HL-60 (cell line): ENCODE measurements around the gene ALDH1A2.

Experiments
- DNase-seq, 2 experiments: peaks; one replicate each; pipeline ENCODE4 v3.0.0-alpha.2; 2010 to 2020; ENCODE audit warnings: low read depth in 1 of 2, low spot score in 1 of 2
- H3K27ac ChIP-seq: fragments of 250-450 bp; sonication (Bioruptor Pico); replicated peaks from 2 replicates; pipeline ENCODE4 v1.5.1; 2020; ENCODE audit warnings: mild to moderate bottlenecking, moderate library complexity
- H3K27me3 ChIP-seq: fragments of 250-450 bp; sonication (Bioruptor Pico); 2 replicates; pipeline ENCODE4 v1.5.1; 2021; ENCODE audit warnings: mild to moderate bottlenecking, moderate library complexity; ENCODE audit not compliant: insufficient read depth, poor library complexity, severe bottlenecking
- H3K4me3 ChIP-seq: replicated peaks from 2 replicates; pipeline ENCODE4 v1.5.1; 2011; ENCODE audit warnings: mild to moderate bottlenecking, control low read depth, low read length; ENCODE audit not compliant: insufficient read depth
- GABPA ChIP-seq: IDR thresholded peaks from 2 replicates; pipeline ENCODE4 v1.6.1; 2012; ENCODE audit warnings: low read depth
- POLR2AphosphoS5 ChIP-seq: IDR thresholded peaks from 2 replicates; pipeline ENCODE4 v1.6.1; 2012; ENCODE audit warnings: low read depth
- SPI1 ChIP-seq: IDR thresholded peaks from 2 replicates; pipeline ENCODE4 v1.6.1; 2012; ENCODE audit warnings: low read depth, mild to moderate bottlenecking, borderline replicate concordance
- TF ChIP-seq, protein P1 (sequence below): IDR thresholded peaks from one replicate; pipeline ENCODE4 v1.5.1; 2011; ENCODE audit warnings: low read length, control low read depth, inconsistent platforms; ENCODE audit not compliant: insufficient read depth
- TF ChIP-seq, protein P2 (sequence below): IDR thresholded peaks from 2 replicates; pipeline ENCODE4 v1.6.1; 2012; ENCODE audit warnings: low read depth; ENCODE audit not compliant: insufficient replicate concordance

The ALDH1A2 gene

DNA sequence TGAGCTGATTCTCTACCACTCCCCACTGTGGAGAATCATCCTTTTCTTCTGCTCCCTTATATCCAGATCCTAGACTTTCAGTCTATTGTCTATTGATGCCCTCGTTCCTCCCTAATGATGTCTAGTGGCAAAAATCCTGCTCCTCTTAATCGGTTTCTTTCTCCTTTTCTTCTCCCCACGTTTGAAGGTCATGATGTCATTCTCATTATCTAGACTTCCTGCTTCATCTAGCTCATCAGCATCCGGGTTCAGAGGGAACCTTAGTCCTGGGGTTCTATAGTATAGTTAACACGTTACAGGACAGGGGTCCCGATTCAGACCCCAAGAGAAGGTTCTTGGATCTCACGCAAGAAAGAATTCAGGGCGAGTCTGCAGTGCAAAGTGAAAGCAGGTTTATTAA lies 14.9 kb upstream of the ALDH1A2 start:
- DNase-seq, result no peak
- no peak overlapping the region for H3K27ac ChIP-seq
- TF ChIP-seq SPI1, result no peak
- TF ChIP-seq, protein P1, sequence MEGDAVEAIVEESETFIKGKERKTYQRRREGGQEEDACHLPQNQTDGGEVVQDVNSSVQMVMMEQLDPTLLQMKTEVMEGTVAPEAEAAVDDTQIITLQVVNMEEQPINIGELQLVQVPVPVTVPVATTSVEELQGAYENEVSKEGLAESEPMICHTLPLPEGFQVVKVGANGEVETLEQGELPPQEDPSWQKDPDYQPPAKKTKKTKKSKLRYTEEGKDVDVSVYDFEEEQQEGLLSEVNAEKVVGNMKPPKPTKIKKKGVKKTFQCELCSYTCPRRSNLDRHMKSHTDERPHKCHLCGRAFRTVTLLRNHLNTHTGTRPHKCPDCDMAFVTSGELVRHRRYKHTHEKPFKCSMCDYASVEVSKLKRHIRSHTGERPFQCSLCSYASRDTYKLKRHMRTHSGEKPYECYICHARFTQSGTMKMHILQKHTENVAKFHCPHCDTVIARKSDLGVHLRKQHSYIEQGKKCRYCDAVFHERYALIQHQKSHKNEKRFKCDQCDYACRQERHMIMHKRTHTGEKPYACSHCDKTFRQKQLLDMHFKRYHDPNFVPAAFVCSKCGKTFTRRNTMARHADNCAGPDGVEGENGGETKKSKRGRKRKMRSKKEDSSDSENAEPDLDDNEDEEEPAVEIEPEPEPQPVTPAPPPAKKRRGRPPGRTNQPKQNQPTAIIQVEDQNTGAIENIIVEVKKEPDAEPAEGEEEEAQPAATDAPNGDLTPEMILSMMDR, result no peak
- no peak for TF ChIP-seq POLR2AphosphoS5
- TF ChIP-seq, protein P2, sequence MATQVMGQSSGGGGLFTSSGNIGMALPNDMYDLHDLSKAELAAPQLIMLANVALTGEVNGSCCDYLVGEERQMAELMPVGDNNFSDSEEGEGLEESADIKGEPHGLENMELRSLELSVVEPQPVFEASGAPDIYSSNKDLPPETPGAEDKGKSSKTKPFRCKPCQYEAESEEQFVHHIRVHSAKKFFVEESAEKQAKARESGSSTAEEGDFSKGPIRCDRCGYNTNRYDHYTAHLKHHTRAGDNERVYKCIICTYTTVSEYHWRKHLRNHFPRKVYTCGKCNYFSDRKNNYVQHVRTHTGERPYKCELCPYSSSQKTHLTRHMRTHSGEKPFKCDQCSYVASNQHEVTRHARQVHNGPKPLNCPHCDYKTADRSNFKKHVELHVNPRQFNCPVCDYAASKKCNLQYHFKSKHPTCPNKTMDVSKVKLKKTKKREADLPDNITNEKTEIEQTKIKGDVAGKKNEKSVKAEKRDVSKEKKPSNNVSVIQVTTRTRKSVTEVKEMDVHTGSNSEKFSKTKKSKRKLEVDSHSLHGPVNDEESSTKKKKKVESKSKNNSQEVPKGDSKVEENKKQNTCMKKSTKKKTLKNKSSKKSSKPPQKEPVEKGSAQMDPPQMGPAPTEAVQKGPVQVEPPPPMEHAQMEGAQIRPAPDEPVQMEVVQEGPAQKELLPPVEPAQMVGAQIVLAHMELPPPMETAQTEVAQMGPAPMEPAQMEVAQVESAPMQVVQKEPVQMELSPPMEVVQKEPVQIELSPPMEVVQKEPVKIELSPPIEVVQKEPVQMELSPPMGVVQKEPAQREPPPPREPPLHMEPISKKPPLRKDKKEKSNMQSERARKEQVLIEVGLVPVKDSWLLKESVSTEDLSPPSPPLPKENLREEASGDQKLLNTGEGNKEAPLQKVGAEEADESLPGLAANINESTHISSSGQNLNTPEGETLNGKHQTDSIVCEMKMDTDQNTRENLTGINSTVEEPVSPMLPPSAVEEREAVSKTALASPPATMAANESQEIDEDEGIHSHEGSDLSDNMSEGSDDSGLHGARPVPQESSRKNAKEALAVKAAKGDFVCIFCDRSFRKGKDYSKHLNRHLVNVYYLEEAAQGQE, result no peak
- TF ChIP-seq GABPA, result no peak
- peaks cover 3% of the 10 kb centered on the region for H3K27me3 ChIP-seq
- H3K4me3 ChIP-seq, result no peak overlapping the region

GRCh38 chr15:58078591-58078990 lies 13.1 kb upstream of the ALDH1A2 start:
- H3K4me3 ChIP-seq, result no peak overlapping the region
- no peak for DNase-seq
- TF ChIP-seq GABPA (no peak), SPI1 (no peak), POLR2AphosphoS5 (no peak)
- TF ChIP-seq, protein P1, result no peak
- TF ChIP-seq, protein P2, result no peak
- peaks cover 3% of the 10 kb centered on the region for H3K27me3 ChIP-seq
- no peak overlapping the region for H3K27ac ChIP-seq

GRCh38 chr15:58077427-58077826 lies 11.9 kb upstream of the ALDH1A2 start:
- TF ChIP-seq POLR2AphosphoS5, result no peak
- no peak overlapping the region for H3K4me3 ChIP-seq
- peaks cover 3% of the 10 kb centered on the region for H3K27me3 ChIP-seq
- no peak for DNase-seq
- no peak overlapping the region for H3K27ac ChIP-seq

DNA sequence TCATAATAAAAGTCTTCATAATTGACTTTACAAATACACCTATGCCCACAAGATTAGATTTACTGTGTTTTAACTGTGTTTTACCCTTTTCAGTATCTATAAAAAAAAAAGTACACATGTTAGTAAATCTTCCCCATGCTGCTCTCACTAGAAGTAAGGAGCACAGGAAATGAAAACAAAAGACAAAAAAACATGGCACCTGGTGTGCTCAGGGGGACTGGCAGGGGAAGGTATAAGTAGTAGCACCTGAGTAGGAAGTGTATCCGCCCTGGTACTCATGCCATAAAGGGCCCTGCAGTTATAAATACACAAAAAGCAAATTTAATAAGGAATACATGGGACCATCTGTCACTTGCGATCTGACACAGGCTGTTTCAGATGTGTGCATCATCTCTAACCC lies 8.9 kb upstream of the ALDH1A2 start:
- Histone ChIP-seq H3K4me3 (no peak overlapping the region), H3K27me3 (peaks cover 11% of the 10 kb centered on the region), H3K27ac (no peak overlapping the region)
- DNase-seq, result no peak
- TF ChIP-seq, protein P2, result no peak
- TF ChIP-seq POLR2AphosphoS5 (no peak), SPI1 (no peak), GABPA (no peak)
- TF ChIP-seq, protein P1, result no peak
